Measurements from ENCODE around the gene C16orf89. TPM values are rescaled to one million over a fixed set of nuclear protein-coding genes. Genes with fewer than 3 reads are reported as not detected.

C16orf89 gene
- polyA plus RNA-seq, 3 donors: 4.3 to 8.8 (median 7.1) TPM

- no peak for DNase-seq
Observed at GRCh38 chr16:5032748-5033167, 33.0 kb downstream of the C16orf89 start.

GRCh38 chr16:5031601-5032000, 34.2 kb downstream of the C16orf89 start:
- DNase-seq: no peak

GRCh38 chr16:5030251-5030870, 35.4 kb downstream of the C16orf89 start:
- no peak for DNase-seq

- DNase-seq: no peak
Observed at GRCh38 chr16:5028950-5029475, 36.7 kb downstream of the C16orf89 start.

- no peak for DNase-seq
Observed at GRCh38 chr16:5027575-5028235, 38.1 kb downstream of the C16orf89 start.

GRCh38 chr16:5027086-5027485, 38.7 kb downstream of the C16orf89 start:
- no peak for DNase-seq

- DNase-seq: no peak
Observed at GRCh38 chr16:5026664-5027063, 39.1 kb downstream of the C16orf89 start.

GRCh38 chr16:5025171-5025632, 40.6 kb downstream of the C16orf89 start:
- no peak for DNase-seq

- no peak for DNase-seq
Observed at GRCh38 chr16:5024632-5025031, 41.1 kb downstream of the C16orf89 start.

- DNase-seq: no peak
Observed at GRCh38 chr16:5022521-5022920, 43.2 kb downstream of the C16orf89 start.

GRCh38 chr16:5020551-5020950, 45.2 kb downstream of the C16orf89 start:
- DNase-seq: no peak

- DNase-seq: no peak
Observed at GRCh38 chr16:5019775-5020174, 46.0 kb downstream of the C16orf89 start.

- no peak for DNase-seq
Observed at GRCh38 chr16:5018793-5019192, 47.0 kb downstream of the C16orf89 start.

GRCh38 chr16:5017678-5017969, 48.1 kb downstream of the C16orf89 start:
- DNase-seq: no peak

GRCh38 chr16:5016967-5017677, 48.6 kb downstream of the C16orf89 start:
- DNase-seq: no peak

GRCh38 chr16:5015887-5016286, 49.9 kb downstream of the C16orf89 start:
- DNase-seq: no peak

GRCh38 chr16:5015351-5015750, 50.4 kb downstream of the C16orf89 start:
- no peak for DNase-seq

GRCh38 chr16:5012887-5013286, 52.9 kb downstream of the C16orf89 start:
- DNase-seq: no peak

GRCh38 chr16:5011637-5012036, 54.1 kb downstream of the C16orf89 start:
- no peak for DNase-seq

GRCh38 chr16:5010576-5011329, 55.0 kb downstream of the C16orf89 start:
- no peak for DNase-seq

- no peak for DNase-seq
Observed at GRCh38 chr16:5008311-5008731, 57.4 kb downstream of the C16orf89 start.

- DNase-seq: no peak
Observed at GRCh38 chr16:5007256-5007655, 58.5 kb downstream of the C16orf89 start.

Measured in renal pelvis (tissue), 4 donors.